Measurements from ENCODE around the gene THSD4.
A peak's percentile ranks its signal among the peaks of the same experiment; 100 is the strongest.

THSD4 gene

DNA sequence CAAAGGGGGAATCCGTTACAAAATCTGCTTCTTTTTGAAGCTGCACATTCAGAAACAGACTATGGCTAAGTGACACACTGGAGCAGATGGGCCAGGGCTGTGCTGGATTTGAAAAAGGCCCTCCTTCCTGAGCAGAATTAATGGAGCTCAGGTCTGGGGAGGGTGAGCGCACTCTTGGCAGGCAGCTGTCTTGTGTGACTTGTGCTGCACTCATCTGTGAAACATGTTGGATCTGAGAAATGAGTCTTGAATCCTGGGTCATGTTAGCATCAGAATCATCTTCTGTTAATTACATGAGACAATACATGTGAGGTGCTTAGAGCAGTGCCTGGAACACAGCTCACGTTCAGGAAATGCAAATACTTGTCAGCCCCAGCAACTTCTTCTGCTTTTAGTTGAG is 219.6 kb downstream of the THSD4 start:
- peak; percentile 39 for DNase-seq

DNA sequence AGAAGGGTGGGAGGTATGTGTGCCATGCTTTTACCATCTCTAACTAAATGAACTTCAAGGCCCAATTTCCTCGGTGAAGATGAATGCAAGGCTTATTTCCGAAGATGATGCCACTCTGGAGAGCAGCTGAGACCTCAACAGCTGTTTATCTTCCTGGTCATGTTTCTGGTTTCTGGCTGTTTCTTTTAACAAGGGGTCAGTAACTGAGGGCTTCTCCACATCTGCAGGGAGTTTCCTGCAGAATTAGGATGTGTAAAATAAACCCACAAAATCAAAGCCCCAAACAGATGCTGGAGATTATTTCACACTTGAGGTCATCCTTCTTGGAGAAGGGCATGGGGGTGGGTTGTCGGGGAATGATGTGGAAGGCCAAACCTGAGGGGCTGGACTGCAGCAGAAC is 220.3 kb downstream of the THSD4 start:
- DNase-seq: no peak

DNA sequence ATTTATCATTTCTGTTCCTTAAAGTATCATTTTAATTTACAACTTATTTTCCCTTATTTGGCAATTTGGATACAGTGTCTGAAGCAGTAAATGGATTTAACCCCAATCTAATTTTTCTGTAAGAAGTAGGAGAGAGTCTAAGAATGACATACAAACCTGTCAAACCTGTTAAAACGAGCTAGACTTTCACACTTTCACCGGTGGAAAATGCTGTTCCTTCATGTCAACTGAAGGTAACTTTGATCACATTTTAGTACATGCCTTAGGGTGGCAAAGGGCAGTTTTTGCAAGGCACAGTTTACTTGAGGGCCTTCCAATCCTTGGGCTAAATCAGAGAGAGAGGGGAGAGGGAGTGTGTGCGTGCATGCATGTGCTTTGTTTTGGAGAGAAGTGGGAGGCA is 221.4 kb downstream of the THSD4 start:
- DNase-seq: no peak

DNA sequence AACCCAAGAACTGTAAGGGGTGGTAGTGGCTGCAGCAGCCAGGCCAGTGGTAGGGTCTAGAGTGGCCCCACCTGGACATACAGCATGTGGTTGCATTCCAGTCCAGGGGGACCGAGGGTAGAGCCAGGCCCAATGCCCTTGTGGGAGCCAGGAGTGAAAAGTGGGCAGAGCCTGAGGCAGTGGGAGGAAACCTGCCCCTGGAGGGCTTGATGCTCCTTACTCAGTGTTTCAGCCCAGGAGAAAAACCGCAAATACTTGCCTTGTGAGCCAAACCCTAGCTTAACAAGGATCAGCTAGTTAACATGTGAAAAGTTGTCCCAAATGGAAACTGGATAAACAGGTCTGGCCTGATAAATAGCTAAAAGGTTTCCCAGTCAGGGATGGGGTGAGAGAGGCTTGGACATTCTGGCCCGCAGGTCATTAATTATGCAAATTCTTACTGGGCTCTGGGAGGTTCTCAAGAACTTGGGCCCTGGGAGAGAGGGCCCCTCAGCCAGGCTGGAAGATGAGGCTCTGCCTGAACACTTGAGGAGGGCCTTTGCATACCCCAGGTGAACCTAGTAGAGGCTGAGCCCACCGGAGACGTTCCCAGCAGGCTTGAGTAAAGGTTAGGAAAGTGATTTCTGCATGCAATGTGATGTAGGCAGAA is 222.1 kb downstream of the THSD4 start:
- DNase-seq: peak; percentile 26

DNA sequence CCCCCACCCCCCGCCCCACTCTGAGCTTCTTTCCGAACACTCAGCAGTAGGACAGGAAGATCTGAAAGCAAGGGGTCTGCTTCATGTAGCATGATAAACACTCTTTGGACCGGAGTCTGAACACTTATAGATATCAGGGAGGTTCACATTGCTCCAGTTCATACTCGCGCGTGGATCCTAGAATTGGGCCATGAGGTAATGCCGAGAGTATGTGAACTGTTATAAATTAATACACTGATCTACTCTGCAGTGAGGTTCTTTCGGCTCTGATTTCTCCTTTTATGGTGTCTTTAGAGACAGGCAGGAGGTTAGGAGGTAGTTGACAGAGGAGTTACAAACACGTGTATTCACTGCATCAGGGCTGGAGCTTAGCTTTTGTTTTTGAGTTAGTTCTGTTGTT is 223.0 kb downstream of the THSD4 start:
- DNase-seq: peak; percentile 45

DNA sequence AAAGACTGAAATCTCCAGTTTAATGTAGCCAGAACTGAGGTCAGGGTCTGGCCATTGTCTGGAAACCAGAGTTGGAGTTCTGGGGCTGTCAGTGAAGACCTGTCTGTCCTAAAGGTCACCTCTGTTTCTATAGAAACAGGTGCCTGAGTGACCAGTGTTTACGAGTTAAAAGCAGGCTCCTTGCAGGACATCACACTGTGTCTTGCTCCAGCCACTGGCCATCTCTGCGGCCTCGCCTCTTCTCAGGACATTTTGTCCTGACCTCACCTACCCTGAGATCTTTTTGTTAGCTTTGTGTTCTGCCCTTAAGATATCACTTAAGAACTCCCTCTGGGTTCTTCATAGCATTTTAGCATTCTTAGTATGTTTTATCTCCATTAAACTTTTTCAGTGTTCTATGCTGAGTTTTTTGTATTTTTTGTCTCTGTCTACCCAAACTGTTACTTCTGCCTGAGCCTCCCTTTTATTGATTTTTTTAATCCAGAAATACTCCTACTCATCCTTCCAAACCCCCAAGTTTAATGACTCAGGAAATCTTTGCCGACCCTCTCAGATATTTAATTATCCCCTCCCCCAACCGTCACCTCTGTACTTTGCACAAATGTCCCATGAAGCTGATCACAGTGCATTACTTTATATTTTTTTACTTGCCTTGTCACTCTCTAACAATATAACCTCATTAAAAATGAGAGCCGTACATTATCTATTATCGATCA is 223.7 kb downstream of the THSD4 start:
- no peak for DNase-seq

DNA sequence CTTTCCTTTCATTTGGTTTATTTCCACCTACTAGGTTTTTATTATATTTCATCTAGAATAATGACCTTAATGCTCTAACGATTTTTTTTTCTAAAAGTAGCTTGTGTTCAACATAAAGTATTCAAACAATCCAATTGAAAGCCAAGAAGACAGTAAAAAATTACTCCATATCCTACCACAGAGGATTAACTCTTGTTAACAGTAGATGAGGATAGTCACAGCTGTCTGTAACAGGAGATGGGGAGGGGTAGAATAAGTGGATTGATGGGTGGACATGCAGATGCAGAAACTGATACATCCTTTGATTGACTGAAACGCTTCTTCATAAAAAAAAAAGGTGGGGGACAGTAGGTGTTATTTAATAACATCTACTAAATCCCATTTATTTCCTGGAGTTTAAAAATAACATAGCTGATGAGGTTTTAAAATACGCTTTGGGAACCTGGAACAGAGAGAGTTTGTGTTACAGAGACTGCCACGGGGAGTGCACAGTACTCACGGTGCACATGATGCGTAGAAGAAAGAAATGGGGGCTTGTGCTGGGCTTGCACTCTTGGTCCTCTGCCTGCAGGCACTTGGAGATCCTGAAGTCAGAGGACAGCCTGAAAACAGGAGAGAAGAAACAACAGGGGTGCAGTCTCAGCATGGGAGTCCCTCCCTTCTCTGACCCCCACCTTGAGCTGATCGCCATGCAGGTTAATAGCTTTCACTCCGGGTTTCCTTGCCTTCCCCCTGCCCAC is 226.7 kb downstream of the THSD4 start:
- no peak for DNase-seq

DNA sequence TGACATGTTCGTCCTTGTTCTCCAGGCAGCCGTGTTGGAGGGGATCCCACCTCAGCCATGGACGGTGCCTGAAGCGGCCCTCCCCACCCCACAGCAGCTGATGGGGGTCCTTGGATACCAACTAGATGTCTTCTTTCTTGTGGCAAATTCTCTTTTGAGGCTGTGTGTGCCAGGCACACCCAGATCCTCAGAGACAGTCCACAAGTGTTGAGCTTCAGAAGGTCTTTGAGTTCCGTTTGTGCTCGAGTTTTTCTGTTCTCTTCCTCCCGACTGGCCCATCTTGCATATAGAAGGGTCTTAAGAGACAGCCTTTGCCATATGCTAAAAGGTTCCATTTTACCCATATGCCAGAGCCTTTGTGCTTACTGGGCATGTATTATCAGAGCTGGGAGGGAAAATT is 227.4 kb downstream of the THSD4 start:
- no peak for DNase-seq

DNA sequence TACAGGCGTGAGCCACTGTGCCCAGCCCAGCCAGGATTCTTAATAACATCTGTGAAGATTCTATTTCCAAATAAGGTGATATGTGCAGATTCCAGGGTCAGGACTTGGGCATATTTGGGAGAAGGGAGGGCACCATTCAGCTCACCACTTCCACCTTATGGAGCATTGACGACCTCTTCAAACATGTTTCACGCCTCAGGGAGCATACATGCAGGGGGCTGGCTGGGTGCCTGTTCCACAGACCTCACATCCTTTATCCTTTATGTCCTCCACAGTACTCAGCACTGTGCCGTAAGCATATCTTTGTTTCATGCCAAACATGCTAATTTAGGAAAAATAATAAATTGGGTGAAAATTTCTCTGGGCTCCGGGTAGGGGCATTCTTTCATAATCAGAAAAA is 229.0 kb downstream of the THSD4 start:
- DNase-seq: no peak

DNA sequence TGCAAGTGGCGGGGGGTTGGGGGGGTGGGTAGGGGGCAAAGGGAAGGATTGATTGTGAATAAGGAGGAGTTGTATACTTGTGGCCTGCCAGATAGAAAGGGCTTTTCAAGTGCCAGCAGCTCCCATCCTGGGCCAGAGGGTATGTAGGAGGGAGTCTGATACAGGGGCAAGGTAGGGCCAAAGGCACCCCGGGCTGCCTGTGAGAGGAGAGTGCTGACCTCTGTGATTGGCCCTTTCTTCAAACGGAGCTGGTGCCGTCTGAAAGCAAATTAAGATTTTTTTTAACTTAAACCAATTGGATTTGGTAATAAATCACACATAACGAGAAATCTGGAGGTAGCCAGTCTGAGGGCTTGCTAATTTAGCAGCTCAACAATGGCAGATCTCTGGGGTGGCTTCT is 229.9 kb downstream of the THSD4 start:
- no peak for DNase-seq

DNA sequence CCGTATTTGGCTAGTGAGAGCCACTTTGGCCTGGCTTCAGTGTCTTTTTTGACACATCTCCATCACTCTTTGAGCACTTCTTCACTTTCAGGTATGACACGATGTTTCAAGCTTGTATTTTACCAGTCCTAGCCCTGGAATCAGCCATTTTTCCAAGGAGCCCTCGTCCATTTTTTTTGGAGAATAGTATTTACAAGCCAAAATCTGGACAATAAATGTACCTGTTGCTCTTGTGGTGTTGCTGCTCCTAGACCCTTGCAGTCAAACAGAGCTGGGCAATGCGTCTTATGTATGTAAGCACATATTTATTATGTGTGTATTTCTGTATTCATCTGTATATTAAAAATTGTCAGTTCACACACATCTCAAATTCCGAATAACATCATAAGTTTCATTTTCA is 231.2 kb downstream of the THSD4 start:
- DNase-seq: no peak

DNA sequence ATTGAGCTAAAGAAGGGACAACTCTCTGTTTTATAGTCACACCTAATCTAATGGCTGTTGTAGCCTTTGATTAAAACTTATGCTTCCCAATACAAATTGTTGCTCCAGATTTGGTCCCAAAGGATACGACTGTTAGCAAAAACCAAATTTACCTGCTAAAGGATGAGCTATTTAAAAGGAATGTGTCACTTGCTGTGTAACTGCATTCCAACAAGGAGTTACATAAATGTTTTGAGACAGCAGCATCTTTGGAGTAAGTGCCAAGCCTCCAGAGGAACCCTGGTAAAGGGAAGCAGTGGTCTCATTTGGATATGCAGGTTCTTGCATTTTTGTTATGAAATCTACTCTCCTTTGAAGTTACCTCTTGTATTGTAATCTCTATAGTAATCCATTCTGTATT is 233.3 kb downstream of the THSD4 start:
- DNase-seq: no peak

DNA sequence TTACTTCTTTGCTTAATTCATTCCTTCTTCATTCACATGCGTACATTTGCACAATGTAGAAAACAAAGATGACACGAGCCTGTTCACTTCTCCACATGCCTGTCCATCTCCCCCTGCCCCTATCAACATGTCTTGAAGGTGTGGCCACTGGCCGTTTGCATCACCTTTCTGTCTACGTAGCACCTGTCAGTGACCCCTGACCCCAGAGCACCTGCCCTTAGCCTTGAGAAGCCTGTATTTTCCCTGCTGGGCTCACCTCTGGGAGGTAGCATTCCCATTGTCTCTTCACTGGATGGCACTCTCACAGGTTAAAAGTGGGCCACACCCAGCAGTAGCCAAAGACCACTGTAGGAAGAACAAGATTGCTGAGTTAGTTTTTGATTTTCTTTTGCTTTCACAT is 234.1 kb downstream of the THSD4 start:
- DNase-seq: no peak

DNA sequence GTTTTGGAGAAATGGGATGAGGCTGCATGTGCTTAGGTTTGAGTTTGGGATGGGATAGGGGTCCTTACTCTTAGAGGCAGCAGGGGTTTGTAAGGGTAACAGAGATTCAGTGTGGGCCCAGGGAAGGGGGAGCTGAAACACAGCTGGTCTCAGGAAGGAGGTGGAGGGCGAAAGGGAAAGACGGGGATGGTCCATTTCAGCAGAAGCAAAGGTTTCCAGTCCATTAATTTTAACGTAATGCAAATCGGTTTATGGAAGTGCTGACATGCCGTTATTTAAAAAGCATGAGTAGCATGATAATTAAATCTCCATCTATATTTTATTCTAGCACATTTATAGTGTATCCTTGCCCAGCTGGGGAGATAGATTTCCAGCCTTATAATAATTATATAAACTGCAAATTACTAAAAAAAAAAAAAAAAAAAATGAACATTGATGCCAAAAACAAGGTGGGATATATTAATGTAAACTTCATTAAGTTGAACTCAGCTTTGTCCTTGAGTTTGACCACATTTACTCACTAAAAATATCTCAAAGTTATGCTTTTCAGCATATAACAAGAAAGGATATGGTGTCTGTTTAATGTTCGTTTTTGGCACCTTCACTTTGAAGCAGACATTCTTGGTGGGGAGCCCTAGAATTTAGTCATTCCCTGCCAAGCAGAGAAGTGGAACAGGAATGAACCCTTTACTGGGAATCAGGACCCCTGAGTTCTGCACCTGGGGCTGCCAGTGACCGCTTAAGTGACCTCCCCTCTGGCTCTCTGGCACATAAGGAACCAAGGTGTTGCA is 234.7 kb downstream of the THSD4 start:
- no peak for DNase-seq

DNA sequence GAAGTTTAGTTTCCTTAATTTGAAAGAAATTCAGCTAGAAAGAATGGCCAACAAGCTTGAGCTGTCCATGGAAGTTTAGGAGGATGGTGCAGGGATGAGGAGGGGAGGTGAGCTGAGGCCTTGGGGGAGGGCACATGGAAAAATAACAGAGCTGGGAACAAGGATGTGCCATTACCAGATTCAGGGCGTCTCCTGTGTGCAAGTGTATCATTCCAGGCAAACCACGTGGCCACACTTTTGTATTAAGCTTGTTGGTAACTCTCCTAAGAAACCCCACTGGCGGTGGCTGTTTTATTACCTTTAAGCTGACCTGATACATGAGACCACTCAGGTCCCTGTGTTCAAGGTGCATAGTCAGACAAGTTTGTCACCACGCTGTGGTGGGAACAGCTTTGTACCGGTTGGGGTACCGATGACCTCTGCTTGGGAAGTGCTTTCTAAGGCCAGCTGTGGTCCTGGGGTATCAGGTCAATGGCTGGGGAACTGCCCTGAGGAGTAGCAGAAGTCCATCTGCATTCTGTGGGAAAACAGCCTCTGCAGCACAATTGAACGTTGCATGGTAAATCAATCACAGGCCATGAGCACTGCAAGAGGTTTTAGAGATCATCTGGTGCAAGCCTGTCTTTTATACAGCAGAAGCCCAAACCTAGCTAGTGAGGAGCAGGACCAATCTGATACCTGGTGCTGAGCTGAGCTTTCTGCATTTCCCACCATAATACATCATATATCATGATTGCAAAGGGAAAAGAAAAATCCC is 235.5 kb downstream of the THSD4 start:
- no peak for DNase-seq

DNA sequence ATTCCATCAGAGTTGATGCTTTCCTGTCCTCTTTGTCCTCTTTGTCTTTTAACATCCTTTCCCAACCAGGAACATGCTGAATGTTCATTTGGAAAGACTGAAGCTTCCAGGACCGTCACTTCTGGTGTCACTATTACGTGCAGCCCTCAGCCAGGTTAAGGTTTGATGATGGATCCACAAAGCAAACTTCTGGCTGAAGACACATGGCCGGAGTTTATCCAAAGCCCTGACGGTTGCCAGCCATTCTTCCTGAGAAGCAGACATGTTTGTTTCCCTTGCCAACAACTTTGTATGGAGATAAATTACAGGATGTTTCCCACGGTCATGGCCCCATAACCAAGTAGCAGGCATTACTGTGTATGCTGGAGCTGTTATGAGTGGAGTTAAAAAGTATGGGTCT is 236.9 kb downstream of the THSD4 start:
- DNase-seq: no peak

DNA sequence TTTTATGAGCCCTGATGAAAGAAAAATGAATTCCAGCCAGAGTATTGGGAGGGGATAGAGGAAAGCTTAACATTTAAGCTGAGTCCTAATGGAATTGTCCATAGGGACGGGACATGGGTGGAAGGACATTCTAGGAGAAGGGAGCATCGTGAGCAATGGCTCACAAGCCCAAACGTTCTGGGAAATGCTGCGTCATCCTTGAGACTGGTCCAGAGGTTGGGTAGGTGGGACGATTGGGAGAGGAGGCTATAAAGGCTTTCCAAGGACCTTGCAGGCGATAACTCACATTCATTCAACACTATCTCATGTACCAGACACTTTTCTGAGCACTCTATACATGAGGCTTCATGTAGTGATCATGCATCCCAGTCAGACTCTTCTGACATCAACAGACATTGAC is 237.5 kb downstream of the THSD4 start:
- DNase-seq: no peak

DNA sequence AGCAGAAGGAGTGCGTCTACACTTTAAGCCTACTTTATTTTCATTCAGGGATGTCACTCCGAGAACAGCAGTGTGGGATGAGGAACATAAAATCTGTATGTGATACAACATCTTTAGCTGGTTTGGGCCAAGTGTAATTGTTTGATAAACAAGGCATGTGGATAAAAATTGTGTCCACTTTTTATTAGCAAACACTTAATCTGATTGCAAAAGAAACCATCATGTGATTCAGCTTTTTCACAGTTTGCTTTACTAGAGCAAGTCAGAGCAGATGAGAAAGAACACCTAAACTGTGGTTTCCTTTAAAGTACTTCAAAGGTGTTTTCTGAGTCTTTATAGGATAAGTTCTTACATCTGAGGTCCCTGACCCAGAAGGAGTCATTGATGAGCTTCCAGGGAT is 237.9 kb downstream of the THSD4 start:
- DNase-seq: no peak

DNA sequence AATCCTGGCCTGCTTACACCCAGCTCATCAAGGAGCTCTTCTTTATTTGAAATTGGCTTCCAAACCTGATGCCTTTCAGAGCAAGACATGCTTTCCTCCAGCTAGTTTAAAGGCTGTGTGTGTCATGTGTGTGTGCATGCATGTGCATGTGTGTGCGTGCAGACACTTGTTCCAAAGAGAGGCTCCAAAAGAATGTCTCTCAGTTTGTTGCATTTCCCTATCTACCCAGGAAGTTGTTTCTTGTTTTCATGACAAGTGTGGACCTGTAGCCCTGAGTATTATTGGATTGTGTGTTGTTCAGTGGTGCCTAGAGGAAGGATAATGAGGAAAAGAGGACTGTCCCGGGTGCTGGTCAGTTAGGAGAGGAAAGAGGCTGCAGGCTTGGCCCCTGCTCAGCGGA is 240.0 kb downstream of the THSD4 start:
- DNase-seq: no peak

DNA sequence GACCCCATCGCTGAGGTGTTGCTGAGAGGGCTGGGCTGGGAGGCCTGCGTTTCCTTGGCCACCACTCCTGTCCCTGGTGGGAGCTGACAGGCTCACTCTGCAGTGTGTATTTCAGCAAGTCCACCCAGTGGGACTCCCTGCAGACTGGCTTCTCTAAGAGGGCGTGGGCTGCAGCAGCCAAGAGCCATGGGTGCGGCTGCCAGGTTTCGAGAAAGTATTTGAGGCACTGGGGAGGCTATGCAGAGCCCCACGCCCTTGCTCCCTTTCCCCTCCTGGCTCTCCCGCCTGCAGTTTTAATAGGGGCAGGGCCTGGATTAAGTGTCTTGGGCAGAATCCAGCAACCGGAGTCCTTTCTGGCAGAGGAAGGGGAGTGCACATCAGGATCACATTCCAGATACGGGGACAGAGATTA is 242.1 kb downstream of the THSD4 start:
- DNase-seq: no peak

DNA sequence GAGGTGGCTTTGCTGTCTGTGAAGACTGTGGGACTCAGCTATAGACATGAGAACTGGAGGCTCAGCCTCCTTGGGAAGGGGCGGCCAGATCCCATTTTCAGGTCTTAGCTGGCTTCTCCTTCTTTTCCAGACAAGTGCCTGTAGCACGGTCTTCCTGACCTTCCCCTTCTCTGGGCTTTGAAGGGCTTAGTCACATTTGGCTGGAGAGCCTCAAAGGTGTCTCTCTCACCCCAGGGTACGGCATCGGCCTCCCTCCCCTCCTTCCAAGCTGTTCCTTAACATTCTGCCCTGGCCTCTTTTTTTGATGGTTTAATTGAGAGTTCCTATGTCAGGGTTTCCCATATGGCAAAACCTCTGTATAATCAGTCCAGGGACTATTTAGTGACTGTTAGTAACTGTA is 242.7 kb downstream of the THSD4 start:
- no peak for DNase-seq

DNA sequence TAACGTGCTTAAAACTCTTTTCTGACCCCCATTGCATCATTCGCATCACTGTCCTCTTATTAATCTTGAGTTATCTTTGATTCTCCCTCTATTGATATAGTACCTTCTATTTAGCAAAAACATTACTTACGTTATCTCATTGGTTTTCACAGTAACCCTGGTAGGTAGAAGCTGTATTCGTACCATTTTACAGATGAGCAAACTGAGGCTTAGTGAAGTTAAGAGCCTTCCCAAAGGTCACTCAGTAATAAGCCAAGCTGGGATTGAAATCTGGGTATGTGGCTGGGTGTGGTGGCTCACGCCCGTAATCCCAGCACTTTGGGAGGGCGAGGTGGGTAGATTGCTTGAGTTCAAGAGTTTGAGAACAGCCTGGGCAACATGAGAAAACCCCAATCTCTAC is 244.0 kb downstream of the THSD4 start:
- DNase-seq: no peak

DNA sequence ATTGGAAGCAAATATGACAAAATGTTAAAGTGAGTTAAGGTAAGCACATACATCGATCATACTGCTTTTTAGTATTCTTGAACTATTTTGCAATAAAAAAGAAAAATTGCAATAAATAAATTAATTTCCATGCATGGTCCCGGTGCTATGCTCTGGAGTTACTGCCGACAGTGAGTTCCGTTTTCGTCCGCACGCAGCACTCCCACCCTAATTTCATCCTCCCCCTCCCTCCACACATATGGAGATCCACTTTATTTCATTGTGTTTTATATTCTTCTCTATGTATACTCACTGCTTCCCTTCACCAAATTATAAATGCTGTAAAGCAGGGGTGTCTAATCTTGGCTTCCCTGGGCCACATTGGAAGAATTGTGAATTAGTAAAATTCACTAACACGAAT is 247.3 kb downstream of the THSD4 start:
- DNase-seq: no peak
